C4-2B (cell line): ENCODE results near the gene PDE9A.

Experiments used
- ZFX ChIP-seq: fragments of 450-650 bp; IDR thresholded peaks from 2 replicates; pipeline ENCODE4 v1.6.1; 2017
- TF ChIP-seq, protein P1 (sequence below): fragments of 450-650 bp; conservative IDR thresholded peaks from 2 replicates; pipeline ENCODE4 v1.5.1; 2017; ENCODE audit warnings: mild to moderate bottlenecking

DNA sequence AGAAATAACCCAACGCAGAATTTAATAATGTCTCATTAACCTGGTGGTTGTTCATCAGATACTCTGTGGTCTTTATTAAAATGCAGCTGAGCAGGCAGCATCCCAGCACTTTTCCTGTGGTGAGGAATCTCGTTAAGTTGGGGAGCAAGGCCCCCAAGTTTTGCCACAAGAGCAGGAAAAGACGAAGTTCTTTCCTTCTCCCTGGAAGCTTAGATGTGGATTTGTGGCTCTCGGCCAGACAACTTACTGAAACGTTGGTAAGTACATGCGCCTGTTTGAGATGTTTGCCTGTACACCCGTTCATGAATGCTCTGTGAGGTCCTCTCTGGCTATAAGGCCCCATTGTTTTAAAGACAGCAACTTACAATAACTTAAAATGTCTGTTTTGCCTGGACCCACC is 34.3 kb upstream of the PDE9A start:
- TF ChIP-seq, protein P1, sequence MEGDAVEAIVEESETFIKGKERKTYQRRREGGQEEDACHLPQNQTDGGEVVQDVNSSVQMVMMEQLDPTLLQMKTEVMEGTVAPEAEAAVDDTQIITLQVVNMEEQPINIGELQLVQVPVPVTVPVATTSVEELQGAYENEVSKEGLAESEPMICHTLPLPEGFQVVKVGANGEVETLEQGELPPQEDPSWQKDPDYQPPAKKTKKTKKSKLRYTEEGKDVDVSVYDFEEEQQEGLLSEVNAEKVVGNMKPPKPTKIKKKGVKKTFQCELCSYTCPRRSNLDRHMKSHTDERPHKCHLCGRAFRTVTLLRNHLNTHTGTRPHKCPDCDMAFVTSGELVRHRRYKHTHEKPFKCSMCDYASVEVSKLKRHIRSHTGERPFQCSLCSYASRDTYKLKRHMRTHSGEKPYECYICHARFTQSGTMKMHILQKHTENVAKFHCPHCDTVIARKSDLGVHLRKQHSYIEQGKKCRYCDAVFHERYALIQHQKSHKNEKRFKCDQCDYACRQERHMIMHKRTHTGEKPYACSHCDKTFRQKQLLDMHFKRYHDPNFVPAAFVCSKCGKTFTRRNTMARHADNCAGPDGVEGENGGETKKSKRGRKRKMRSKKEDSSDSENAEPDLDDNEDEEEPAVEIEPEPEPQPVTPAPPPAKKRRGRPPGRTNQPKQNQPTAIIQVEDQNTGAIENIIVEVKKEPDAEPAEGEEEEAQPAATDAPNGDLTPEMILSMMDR, result no peak
- TF ChIP-seq ZFX, result no peak
